HepG2 (cell line): ENCODE data around the gene MAEA. TPM values are rescaled to one million over a fixed set of nuclear protein-coding genes. Genes with fewer than 3 reads are reported as not detected.

Source experiments
- BCL6 ChIP-seq: IDR thresholded peaks from 2 replicates; pipeline ENCODE4 v1.6.1; 2016; ENCODE audit warnings: missing genetic modification reagents, missing compliant biosample characterization
- CSRNP1 ChIP-seq: sonication (generic); formaldehyde crosslinking; IDR thresholded peaks from 2 replicates; pipeline ENCODE4 v1.8.1; 2023; ENCODE audit warnings: mild to moderate bottlenecking, missing genetic modification reagents
- HNRNPLL ChIP-seq: fragments of 200-400 bp; formaldehyde crosslinking; IDR thresholded peaks from 2 replicates; pipeline ENCODE4 v1.6.1; 2017; ENCODE audit warnings: mild to moderate bottlenecking, low read depth, low read length; ENCODE audit not compliant: poor library complexity, severe bottlenecking
- IRF9 ChIP-seq: sonication (generic); formaldehyde crosslinking; IDR thresholded peaks from 2 replicates; pipeline ENCODE4 v1.8.0; 2022; ENCODE audit warnings: missing genetic modification reagents, mild to moderate bottlenecking, borderline replicate concordance
- NR2F6 ChIP-seq, 2 experiments: IDR thresholded peaks; 2 replicates each; pipeline ENCODE4 v1.6.1; 2016; ENCODE audit warnings: antibody characterized with exemption in 1 of 2, mild to moderate bottlenecking in 1 of 2
- RFXAP ChIP-seq: sonication (generic); formaldehyde crosslinking; IDR thresholded peaks from 2 replicates; pipeline ENCODE4 v1.4.0; 2020; ENCODE audit warnings: missing genetic modification reagents, borderline replicate concordance
- ZBTB40 ChIP-seq, 2 experiments: fragments of 450-650 bp in 1 of 2; sonication (generic) in 1 of 2; formaldehyde crosslinking in 1 of 2; IDR thresholded peaks; 2 replicates each; pipeline versions ENCODE4 v1.6.1 to v1.8.0; 2016 to 2022; ENCODE audit warnings: antibody characterized with exemption in 1 of 2, mild to moderate bottlenecking in 1 of 2, missing genetic modification reagents in 1 of 2
- ZNF337 ChIP-seq: sonication (generic); formaldehyde crosslinking; IDR thresholded peaks from 2 replicates; pipeline ENCODE4 v1.5.1; 2020; ENCODE audit warnings: missing genetic modification reagents, low read depth, mild to moderate bottlenecking, borderline replicate concordance
- ZSCAN22 ChIP-seq: sonication (generic); formaldehyde crosslinking; IDR thresholded peaks from 2 replicates; pipeline ENCODE4 v1.4.0; 2020; ENCODE audit warnings: mild to moderate bottlenecking, missing genetic modification reagents
- polyA plus RNA-seq, 8 experiments: library from polyadenylated mRNA; depleted of rRNA in 3 of 8; stranded (reverse) in 7 of 8; unstranded in 1 of 8; fragments of >200 nt; fragmentation: Illumina TruSeq in 4 of 8; extraction: Trizol in 4 of 8; gene quantifications; 2 replicates each; pipeline versions ENCODE4 v1.2.1 to v1.2.3, GENCODE V29; 2011 to 2016; ENCODE audit warnings: low read depth in 4 of 8, missing spikeins in 1 of 8, mixed read lengths in 1 of 8; ENCODE audit not compliant: insufficient read depth in 1 of 8
- total RNA-seq, 5 experiments: library from RNA; depleted of rRNA; stranded (reverse); fragments of >200 nt; fragmentation: Illumina TruSeq; extraction: Trizol; gene quantifications; 2 replicates each; pipeline ENCODE4 v1.2.3, GENCODE V29; 2016; ENCODE audit warnings: low read depth in 1 of 5

The MAEA gene
- total and polyA plus RNA-seq, 2 of the 13 experiments (the other 11 are each of a cell fraction or from before 2014, with no cell fraction given), result 52.0 to 57.1 TPM

GRCh38 chr4:1289207-1290164 lies at the start of gene MAEA (continued):
- 0 out of 2 replicates have a peak, but pooled peaks have one; percentile 10 for TF ChIP-seq BCL6 (CRISPR knock-in tag)
- TF ChIP-seq HNRNPLL, result peak; percentile 56
- TF ChIP-seq CSRNP1, result no peak; the same call in 1 of the 2 replicates
- peak; percentile 24; the same call in 1 of the 2 replicates for TF ChIP-seq ZSCAN22 (CRISPR knock-in tag)
- TF ChIP-seq NR2F6 (IDR thresholded peaks at IDR 0.05), result no peak
- peak; percentile 23; the same call in 1 of the 2 replicates for TF ChIP-seq NR2F6 (CRISPR knock-in tag; IDR thresholded peaks at IDR 0.05)
- TF ChIP-seq IRF9, result 0 out of 2 replicates have a peak, but pooled peaks have one; percentile 19
- peak; percentile 65; the same call in 1 of the 2 replicates for TF ChIP-seq RFXAP (CRISPR knock-in tag)
- TF ChIP-seq ZNF337 (CRISPR knock-in tag), result 0 out of 2 replicates have a peak, but pooled peaks have one; percentile 28
- no peak for TF ChIP-seq ZBTB40 (IDR thresholded peaks at IDR 0.05)
- TF ChIP-seq ZBTB40 (CRISPR knock-in tag; IDR thresholded peaks at IDR 0.05), result peak; percentile 27; the same call in 1 of the 2 replicates
